ENCODE measurements around the gene UBAC2. TPM values are rescaled to one million over a fixed set of nuclear protein-coding genes. Genes with fewer than 3 reads are reported as not detected.

The UBAC2 gene
- total RNA-seq, 1 experiment from 2014 or later, result 134 TPM

GRCh38 chr13:99360696-99361095 lies 160.0 kb downstream of the UBAC2 start:
- Histone ChIP-seq H3K4me1 (replicated peaks) (peaks cover 53% of the 10 kb centered on the region), H3K27ac (no peak overlapping the region), H3K36me3 (peaks cover 9% of the 10 kb centered on the region)

GRCh38 chr13:99361197-99361596 lies 160.5 kb downstream of the UBAC2 start:
- DNase-seq (ENCODE audit: low read depth in 1 of 2, low spot score in 2 of 2), result no peak
- H3K4me3 ChIP-seq, result no peak overlapping the region

More at GRCh38 chr13:99360696-99361095, 160.0 kb downstream of the UBAC2 start:
- no peaks in the 10 kb centered on the region for H3K9me3 ChIP-seq (replicated peaks)
- DNase-seq (ENCODE audit: low read depth in 1 of 2, low spot score in 2 of 2), result peak in 1 of 2 experiments; percentile 53
- no peak overlapping the region for H3K4me3 ChIP-seq
- no peaks in the 10 kb centered on the region for H3K27me3 ChIP-seq (replicated peaks)

GRCh38 chr13:99362362-99362761 lies 161.7 kb downstream of the UBAC2 start:
- no peak overlapping the region for H3K4me3 ChIP-seq
- peaks cover 7% of the 10 kb centered on the region for H3K36me3 ChIP-seq
- no peaks in the 10 kb centered on the region for H3K27me3 ChIP-seq (replicated peaks)
- H3K4me1 ChIP-seq (replicated peaks), result peaks cover 36% of the 10 kb centered on the region
- H3K9me3 ChIP-seq (replicated peaks), result no peaks in the 10 kb centered on the region
- DNase-seq (ENCODE audit: low read depth in 1 of 2, low spot score in 2 of 2), result peak in 1 of 2 experiments; percentile 27
- H3K27ac ChIP-seq, result no peak overlapping the region

More at GRCh38 chr13:99361197-99361596, 160.5 kb downstream of the UBAC2 start:
- Histone ChIP-seq H3K27me3 (replicated peaks) (no peaks in the 10 kb centered on the region), H3K9me3 (replicated peaks) (no peaks in the 10 kb centered on the region), H3K36me3 (peaks cover 7% of the 10 kb centered on the region), H3K27ac (no peak overlapping the region), H3K4me1 (replicated peaks) (peaks cover 48% of the 10 kb centered on the region)

- H3K36me3 ChIP-seq, result no peaks in the 10 kb centered on the region; the same call in 1 of the 2 replicates
- no peaks in the 10 kb centered on the region for H3K27me3 ChIP-seq (replicated peaks)
- H3K4me3 ChIP-seq, result no peak overlapping the region
- peaks cover 36% of the 10 kb centered on the region for H3K4me1 ChIP-seq (replicated peaks)
- DNase-seq (ENCODE audit: low read depth in 1 of 2, low spot score in 2 of 2), result peak in 1 of 2 experiments; percentile 69
- H3K27ac ChIP-seq, result no peak overlapping the region
- no peaks in the 10 kb centered on the region for H3K9me3 ChIP-seq (replicated peaks)
Measured at GRCh38 chr13:99363391-99363790, 162.7 kb downstream of the UBAC2 start.

GRCh38 chr13:99363949-99364348 lies 163.3 kb downstream of the UBAC2 start:
- H3K27ac ChIP-seq, result no peak overlapping the region
- no peaks in the 10 kb centered on the region for H3K9me3 ChIP-seq (replicated peaks)
- peak in 1 of 2 experiments; percentile 62 for DNase-seq (ENCODE audit: low read depth in 1 of 2, low spot score in 2 of 2)
- H3K27me3 ChIP-seq (replicated peaks), result no peaks in the 10 kb centered on the region
- H3K4me3 ChIP-seq, result no peak overlapping the region
- H3K36me3 ChIP-seq, result no peaks in the 10 kb centered on the region; the same call in 1 of the 2 replicates
- peaks cover 40% of the 10 kb centered on the region for H3K4me1 ChIP-seq (replicated peaks)

GRCh38 chr13:99366075-99366987 lies 165.7 kb downstream of the UBAC2 start:
- peak in 1 of 2 experiments; percentile 55 for DNase-seq (ENCODE audit: low read depth in 1 of 2, low spot score in 2 of 2)
- Histone ChIP-seq H3K27ac (no peak overlapping the region), H3K4me1 (replicated peaks) (peaks cover 46% of the 10 kb centered on the region), H3K9me3 (replicated peaks) (no peaks in the 10 kb centered on the region), H3K27me3 (replicated peaks) (no peaks in the 10 kb centered on the region), H3K36me3 (peaks cover 13% of the 10 kb centered on the region), H3K4me3 (no peak overlapping the region)

GRCh38 chr13:99367106-99367616 lies 166.5 kb downstream of the UBAC2 start:
- Histone ChIP-seq H3K4me1 (replicated peaks) (peaks cover 43% of the 10 kb centered on the region), H3K4me3 (no peak overlapping the region), H3K9me3 (replicated peaks) (no peaks in the 10 kb centered on the region), H3K36me3 (peaks cover 13% of the 10 kb centered on the region), H3K27ac (no peak overlapping the region), H3K27me3 (replicated peaks) (no peaks in the 10 kb centered on the region)
- peak in 1 of 2 experiments; percentile 50 for DNase-seq (ENCODE audit: low read depth in 1 of 2, low spot score in 2 of 2)

GRCh38 chr13:99367663-99368448 lies 167.2 kb downstream of the UBAC2 start:
- H3K9me3 ChIP-seq (replicated peaks), result no peaks in the 10 kb centered on the region
- H3K36me3 ChIP-seq, result peaks cover 13% of the 10 kb centered on the region
- DNase-seq (ENCODE audit: low read depth in 1 of 2, low spot score in 2 of 2), result peak in 1 of 2 experiments; percentile 56
- H3K27me3 ChIP-seq (replicated peaks), result no peaks in the 10 kb centered on the region
- peaks cover 43% of the 10 kb centered on the region for H3K4me1 ChIP-seq (replicated peaks)
- peak overlapping the region; percentile 52 for H3K27ac ChIP-seq
- no peak overlapping the region for H3K4me3 ChIP-seq

GRCh38 chr13:99370481-99371275 lies 170.0 kb downstream of the UBAC2 start:
- Histone ChIP-seq H3K4me3 (no peak overlapping the region), H3K9me3 (replicated peaks) (no peaks in the 10 kb centered on the region), H3K27ac (no peak overlapping the region), H3K36me3 (peaks cover 13% of the 10 kb centered on the region), H3K4me1 (replicated peaks) (peaks cover 23% of the 10 kb centered on the region), H3K27me3 (replicated peaks) (no peaks in the 10 kb centered on the region)
- DNase-seq (ENCODE audit: low read depth in 1 of 2, low spot score in 2 of 2), result peak in 1 of 2 experiments; percentile 56

- Histone ChIP-seq H3K4me3 (no peak overlapping the region), H3K27me3 (replicated peaks) (no peaks in the 10 kb centered on the region), H3K36me3 (peaks cover 14% of the 10 kb centered on the region), H3K4me1 (replicated peaks) (peaks cover 23% of the 10 kb centered on the region), H3K27ac (no peak overlapping the region), H3K9me3 (replicated peaks) (no peaks in the 10 kb centered on the region)
- peak in 1 of 2 experiments; percentile 69 for DNase-seq (ENCODE audit: low read depth in 1 of 2, low spot score in 2 of 2)
Measured at GRCh38 chr13:99371956-99372355, 171.3 kb downstream of the UBAC2 start.

GRCh38 chr13:99373436-99373835 lies 172.8 kb downstream of the UBAC2 start:
- H3K9me3 ChIP-seq (replicated peaks), result no peaks in the 10 kb centered on the region
- H3K36me3 ChIP-seq, result peaks cover 18% of the 10 kb centered on the region
- H3K27me3 ChIP-seq (replicated peaks), result no peaks in the 10 kb centered on the region
- DNase-seq (ENCODE audit: low read depth in 1 of 2, low spot score in 2 of 2), result peak in 1 of 2 experiments; percentile 74
- no peak overlapping the region for H3K4me3 ChIP-seq
- no peak overlapping the region for H3K27ac ChIP-seq
- peaks cover 13% of the 10 kb centered on the region for H3K4me1 ChIP-seq (replicated peaks)

GRCh38 chr13:99374169-99374991 lies 173.7 kb downstream of the UBAC2 start:
- DNase-seq (ENCODE audit: low read depth in 1 of 2, low spot score in 2 of 2), result peak in 1 of 2 experiments; percentile 66
- H3K4me1 ChIP-seq (replicated peaks), result peaks cover 9% of the 10 kb centered on the region
- no peak overlapping the region for H3K4me3 ChIP-seq
- peaks cover 9% of the 10 kb centered on the region for H3K9me3 ChIP-seq (replicated peaks)
- no peaks in the 10 kb centered on the region for H3K27me3 ChIP-seq (replicated peaks)
- H3K27ac ChIP-seq, result no peak overlapping the region
- H3K36me3 ChIP-seq, result peaks cover 24% of the 10 kb centered on the region
